ENCODE results near the gene PLBD1.

PLBD1 gene

GRCh38 chr12:14567351-14568162, at the start of gene PLBD1:
TSS of gene PLBD1 (minus strand) at chr12:14567883. CDS start at chr12:14567696, 187 bp downstream.
- DNase-seq, result no peak
- TF ChIP-seq POLR2A (IDR thresholded peaks at IDR 0.05; ENCODE audit: low read length) (no peak), GATA1 (IDR thresholded peaks at IDR 0.05; ENCODE audit: low read depth, low read length) (no peak)

GRCh38 chr12:14614704-14615121, 47.0 kb upstream of the PLBD1 start:
- DNase-seq, result no peak
- TF ChIP-seq POLR2A (IDR thresholded peaks at IDR 0.05; ENCODE audit: low read length) (no peak), GATA1 (IDR thresholded peaks at IDR 0.05; ENCODE audit: low read depth, low read length) (no peak)

DNA sequence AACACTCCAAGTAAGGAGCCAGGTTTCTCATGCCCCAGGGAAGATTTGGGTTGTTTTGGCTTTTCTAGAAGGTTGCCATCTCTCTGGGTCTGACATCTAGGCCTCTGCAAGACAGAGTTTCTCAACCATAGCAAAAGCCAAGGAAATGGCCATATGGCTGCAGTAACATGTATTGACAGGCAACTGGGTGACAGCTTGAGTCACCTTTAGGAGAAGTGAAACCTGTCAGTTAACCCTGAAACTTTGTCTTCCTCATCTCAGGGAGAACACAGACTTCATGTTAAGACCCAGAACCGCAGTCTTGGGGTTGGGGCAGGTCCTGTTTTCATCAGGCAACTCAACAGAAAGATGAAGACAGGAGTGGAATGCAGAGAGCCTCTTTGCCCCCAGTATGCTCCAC, 46.0 kb upstream of the PLBD1 start:
- DNase-seq, result no peak

GRCh38 chr12:14612898-14613445, 45.3 kb upstream of the PLBD1 start:
- DNase-seq, result no peak
- TF ChIP-seq GATA1 (IDR thresholded peaks at IDR 0.05; ENCODE audit: low read depth, low read length), result no peak

More for the DNA sequence above, 46.0 kb upstream of the PLBD1 start:
- no peak for TF ChIP-seq GATA1 (IDR thresholded peaks at IDR 0.05; ENCODE audit: low read depth, low read length)
- TF ChIP-seq POLR2A (IDR thresholded peaks at IDR 0.05; ENCODE audit: low read length), result no peak

GRCh38 chr12:14612250-14612649, 44.6 kb upstream of the PLBD1 start:
- no peak for DNase-seq
- no peak for TF ChIP-seq GATA1 (IDR thresholded peaks at IDR 0.05; ENCODE audit: low read depth, low read length)
- no peak for TF ChIP-seq POLR2A (IDR thresholded peaks at IDR 0.05; ENCODE audit: low read length)

DNA sequence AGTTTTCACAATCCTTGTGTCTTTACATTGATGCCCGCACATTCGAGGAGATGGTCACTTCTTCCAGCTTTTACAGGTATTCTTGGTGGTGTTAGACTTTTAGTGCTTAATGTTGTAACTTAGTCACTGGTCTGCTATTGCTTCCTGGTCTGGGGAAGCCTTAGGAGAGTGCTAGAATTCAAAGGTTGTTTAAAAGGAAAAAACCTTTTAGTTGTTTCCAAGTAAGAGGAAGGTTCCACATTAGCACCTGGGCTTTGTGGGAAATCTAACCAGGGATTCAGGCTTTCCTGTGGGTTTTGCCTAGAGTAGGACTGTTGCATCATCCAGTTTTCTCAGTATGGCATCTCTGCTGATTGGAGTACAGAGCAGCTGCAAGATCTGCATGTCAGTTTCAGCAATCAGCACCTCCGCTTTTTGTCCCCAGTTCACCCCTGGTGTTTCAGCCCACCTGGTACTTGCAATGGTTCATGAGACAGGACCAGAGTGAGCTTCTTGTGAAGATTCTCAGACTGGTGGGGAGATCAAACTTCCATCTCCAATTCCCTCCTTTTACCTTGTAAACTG, 44.0 kb upstream of the PLBD1 start:
- no peak for TF ChIP-seq GATA1 (IDR thresholded peaks at IDR 0.05; ENCODE audit: low read depth, low read length)
- no peak for TF ChIP-seq POLR2A (IDR thresholded peaks at IDR 0.05; ENCODE audit: low read length)
- DNase-seq, result no peak

DNA sequence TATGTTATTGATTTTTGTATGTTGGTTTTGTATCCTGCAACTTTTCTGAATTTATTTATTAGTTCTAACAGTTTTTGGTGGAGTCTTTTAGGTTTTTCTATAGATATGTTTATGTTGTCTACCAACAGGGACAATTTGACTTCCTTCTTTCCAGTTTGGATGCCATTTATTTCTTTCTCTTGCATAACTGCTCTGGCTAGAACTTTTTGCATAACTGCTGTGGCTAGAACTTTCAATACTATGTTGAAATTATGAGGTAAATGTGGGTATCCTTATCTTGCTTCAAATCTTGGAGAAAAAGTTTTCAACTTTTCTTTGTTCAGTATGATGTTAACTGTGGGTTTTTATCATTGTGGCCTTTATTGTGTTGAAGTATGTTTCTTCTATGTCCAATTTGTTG, 39.9 kb upstream of the PLBD1 start:
- DNase-seq, result no peak
- TF ChIP-seq POLR2A (IDR thresholded peaks at IDR 0.05; ENCODE audit: low read length) (no peak), GATA1 (IDR thresholded peaks at IDR 0.05; ENCODE audit: low read depth, low read length) (no peak)

DNA sequence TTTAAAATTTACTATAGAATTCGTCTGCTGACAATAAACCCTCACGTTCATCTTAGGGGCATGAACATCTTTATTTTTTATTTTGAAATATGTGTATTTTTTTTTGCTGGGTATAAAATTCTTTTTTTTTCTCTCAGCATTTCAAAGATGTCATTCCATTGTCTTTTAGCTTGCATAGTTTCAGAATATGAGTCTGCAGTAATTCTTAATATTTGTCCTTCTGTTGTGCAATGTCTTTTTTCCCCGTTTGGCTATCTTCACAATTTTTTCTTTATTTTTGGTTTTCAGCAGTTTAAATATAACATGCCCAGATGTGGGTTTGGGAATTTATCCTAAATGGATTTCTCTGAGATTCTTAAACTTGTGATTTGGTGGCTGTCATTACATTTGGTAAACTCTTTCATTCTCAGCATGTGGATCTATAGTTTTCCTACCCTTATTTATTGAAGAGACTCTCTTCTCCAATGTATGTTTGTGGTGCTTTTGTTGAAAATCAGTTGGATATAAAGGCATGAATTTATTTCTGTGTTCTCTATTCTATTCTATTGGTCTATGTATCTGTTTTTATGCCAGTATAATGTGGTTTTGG, 37.8 kb upstream of the PLBD1 start:
- peak in 1 of 2 experiments; percentile 6 for DNase-seq

DNA sequence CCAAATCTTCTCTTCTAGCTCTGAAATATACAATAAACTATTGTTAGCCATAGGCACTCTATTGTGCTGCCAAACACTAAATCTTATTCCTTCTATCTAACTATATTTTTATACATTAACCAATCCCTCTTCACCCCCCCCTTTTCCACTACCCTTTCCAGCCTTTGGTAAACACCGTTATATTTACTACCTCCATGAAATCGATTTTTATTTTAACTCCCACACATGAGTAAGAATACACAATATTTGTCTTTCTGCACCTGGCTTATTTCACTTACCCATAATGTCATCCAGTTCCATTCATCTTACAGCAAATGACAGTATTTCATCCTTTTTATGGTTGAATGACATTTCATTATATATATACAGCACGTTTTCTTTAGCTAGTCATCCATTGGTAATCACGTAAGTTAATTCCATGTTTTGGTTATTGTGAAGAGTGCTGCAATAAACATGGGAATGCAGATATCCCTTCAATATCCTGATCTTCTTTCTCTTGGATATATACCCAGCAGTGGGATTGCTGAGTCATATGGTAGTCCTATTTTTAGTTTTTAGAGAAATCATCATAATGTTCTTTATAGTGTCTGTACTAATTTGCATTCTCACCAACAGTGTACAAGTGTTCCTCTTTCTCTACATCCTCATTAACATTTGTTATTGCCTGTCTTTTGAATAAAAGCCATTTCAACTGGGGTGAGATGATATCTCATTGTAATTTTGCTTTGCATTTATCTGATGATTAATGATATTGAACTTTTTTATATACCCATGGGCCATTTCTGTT, 34.2 kb upstream of the PLBD1 start:
- TF ChIP-seq POLR2A (IDR thresholded peaks at IDR 0.05; ENCODE audit: low read length), result no peak
- TF ChIP-seq GATA1 (IDR thresholded peaks at IDR 0.05; ENCODE audit: low read depth, low read length), result no peak
- no peak for DNase-seq

More for the DNA sequence above, 37.8 kb upstream of the PLBD1 start:
- TF ChIP-seq GATA1 (IDR thresholded peaks at IDR 0.05; ENCODE audit: low read depth, low read length) (no peak), POLR2A (IDR thresholded peaks at IDR 0.05; ENCODE audit: low read length) (no peak)

DNA sequence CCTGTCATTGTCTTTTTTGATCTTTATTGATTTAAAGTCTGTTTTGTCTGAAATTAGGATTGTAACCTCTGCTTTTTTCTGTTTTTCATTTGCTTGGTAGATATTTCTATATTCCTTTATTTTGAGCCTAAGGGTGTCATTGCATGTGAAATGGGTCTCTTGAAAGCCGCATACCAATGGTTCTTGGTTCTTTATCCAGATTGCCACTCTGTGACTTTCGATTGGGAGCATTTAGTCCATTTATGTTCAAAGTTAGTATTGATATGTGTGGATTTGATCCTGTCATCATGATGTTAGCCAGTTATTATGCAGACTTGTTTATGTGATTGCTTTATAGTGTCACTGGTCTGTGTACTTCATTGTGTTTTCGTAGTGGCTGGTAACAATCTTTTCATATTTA, 29.8 kb upstream of the PLBD1 start:
- DNase-seq, result no peak
- no peak for TF ChIP-seq GATA1 (IDR thresholded peaks at IDR 0.05; ENCODE audit: low read depth, low read length)
- no peak for TF ChIP-seq POLR2A (IDR thresholded peaks at IDR 0.05; ENCODE audit: low read length)

DNA sequence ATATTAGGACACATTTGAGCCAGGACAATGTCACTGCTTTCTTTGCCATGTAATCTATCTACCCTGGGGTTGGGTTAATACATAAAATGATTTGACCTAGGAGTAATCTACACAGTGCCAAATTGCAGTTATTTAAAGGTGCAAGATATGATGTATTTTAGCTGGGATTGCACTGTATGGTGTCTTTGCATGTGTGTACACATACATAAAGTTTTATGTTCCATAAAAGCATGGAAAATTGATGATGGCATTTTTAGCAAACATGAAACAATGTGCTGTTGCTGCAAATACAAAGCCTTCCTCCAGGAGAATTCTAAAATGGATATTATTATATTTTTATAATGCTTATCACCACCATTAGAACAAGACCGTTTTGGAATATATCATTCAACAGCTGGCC, 24.0 kb upstream of the PLBD1 start:
- no peak for DNase-seq
- TF ChIP-seq POLR2A (IDR thresholded peaks at IDR 0.05; ENCODE audit: low read length), result no peak
- TF ChIP-seq GATA1 (IDR thresholded peaks at IDR 0.05; ENCODE audit: low read depth, low read length), result no peak

DNA sequence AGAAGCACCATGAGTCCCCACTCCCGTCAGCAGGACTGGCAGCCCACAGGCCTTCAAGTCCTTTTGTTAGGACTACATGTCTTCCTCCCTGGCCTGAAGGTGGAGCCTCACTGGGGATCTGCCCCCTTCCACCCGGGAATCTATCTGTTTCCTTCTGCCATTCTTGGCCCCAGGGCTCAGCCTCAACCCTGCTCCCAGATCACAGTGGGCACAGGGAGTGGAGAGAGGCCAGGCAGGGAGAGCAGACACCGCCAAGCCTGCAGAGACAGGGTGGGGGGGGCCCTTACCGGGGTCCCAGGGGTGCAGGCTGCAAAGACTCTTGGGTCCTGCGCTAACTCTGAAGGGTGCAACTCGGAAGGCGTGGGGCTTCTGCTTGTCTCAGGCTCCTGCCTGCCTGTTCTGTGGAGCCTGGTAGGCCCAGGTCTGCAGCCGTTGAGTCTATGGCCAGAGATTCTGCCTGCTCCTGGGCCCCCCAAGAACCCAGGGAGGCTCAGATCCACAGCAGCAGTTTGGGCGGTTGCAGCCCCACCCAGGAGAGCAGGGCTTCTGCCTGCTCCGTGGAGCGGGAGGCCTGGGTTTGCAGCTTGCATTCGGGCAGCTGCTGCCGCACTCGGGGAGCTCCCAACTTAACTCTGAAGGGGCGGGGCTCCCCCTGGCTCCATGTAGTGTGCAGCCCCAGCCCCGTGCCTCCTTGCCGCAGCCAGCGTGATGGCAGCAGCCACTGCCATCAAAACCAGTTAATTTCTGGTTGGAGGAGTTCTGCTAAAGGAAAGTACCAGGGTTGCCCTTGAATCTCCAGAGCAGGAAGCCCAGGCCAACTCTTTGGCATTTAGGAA, 21.7 kb upstream of the PLBD1 start:
- no peak for DNase-seq
- TF ChIP-seq POLR2A (IDR thresholded peaks at IDR 0.05; ENCODE audit: low read length) (no peak), GATA1 (IDR thresholded peaks at IDR 0.05; ENCODE audit: low read depth, low read length) (no peak)

DNA sequence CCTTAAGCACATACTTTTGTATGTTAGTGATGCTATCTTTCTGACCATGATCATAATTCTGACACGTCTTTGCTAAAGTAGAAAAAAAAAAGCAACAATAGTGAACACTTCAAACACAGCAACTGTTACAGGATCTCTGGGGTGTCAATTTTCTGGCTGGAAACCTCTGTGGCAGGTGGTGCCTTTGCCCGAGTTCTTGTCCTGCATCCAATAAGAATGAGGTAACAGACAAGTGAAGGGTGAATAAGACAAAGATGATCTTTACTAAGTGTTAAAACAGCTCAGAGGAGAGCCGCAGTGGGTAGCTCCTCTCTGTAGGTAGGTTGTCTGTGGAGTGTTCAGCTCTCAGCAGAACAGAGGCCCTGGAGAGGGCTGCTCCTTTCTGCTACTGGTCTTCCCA, 20.9 kb upstream of the PLBD1 start:
- no peak for DNase-seq
- TF ChIP-seq GATA1 (IDR thresholded peaks at IDR 0.05; ENCODE audit: low read depth, low read length) (no peak), POLR2A (IDR thresholded peaks at IDR 0.05; ENCODE audit: low read length) (no peak)
